ENCODE results near the gene KCTD14. TPM values are rescaled to one million over a fixed set of nuclear protein-coding genes. Genes with fewer than 3 reads are reported as not detected.

The KCTD14 gene
- total and polyA plus RNA-seq, 9 of the 15 experiments (the other 6 are each of a cell fraction or from before 2014, with no cell fraction given) = 0.04 to 0.30 (median 0.11) TPM; not detected in 2

GRCh38 chr11:78071717-78072116 is 48.6 kb upstream of the KCTD14 start:
- POLR2A ChIA-PET = interaction anchor here (1.2 kb wide), 1 partner anchor 10 kb away, joined by 4 read pairs; no protein-coding TSS in a partner anchor
- no TSS peak for BruUV-seq (replicated peaks)
- TF ChIP-seq HOXB6 (CRISPR knock-in tag; IDR thresholded peaks at IDR 0.05; ENCODE audit: borderline replicate concordance) (no peak), DPF2 (IDR thresholded peaks at IDR 0.05) (no peak), MAFG (tag; conservative IDR thresholded peaks at IDR 0.05) (no peak), HNRNPK (IDR thresholded peaks at IDR 0.05; ENCODE audit: low read depth, low read length, poor library complexity, severe bottlenecking) (no peak), MIER1 (IDR thresholded peaks at IDR 0.05; ENCODE audit: low read depth) (no peak), ZC3H8 (IDR thresholded peaks at IDR 0.05) (no peak), BACH1 (tag; IDR thresholded peaks at IDR 0.05) (no peak), ARHGAP35 (IDR thresholded peaks at IDR 0.05; ENCODE audit: partially characterized antibody) (no peak), ARID4B (CRISPR knock-in tag; IDR thresholded peaks at IDR 0.05) (no peak), GTF2F1 (IDR thresholded peaks at IDR 0.05; ENCODE audit: low read depth, low read length) (no peak), E2F4 (CRISPR knock-in tag; IDR thresholded peaks at IDR 0.05; ENCODE audit: low read depth) (no peak), FOS (IDR thresholded peaks at IDR 0.05; ENCODE audit: extremely low read depth, insufficient read length) (no peak), ZNF232 (CRISPR knock-in tag; IDR thresholded peaks at IDR 0.05) (no peak), MCM2 (IDR thresholded peaks at IDR 0.05; ENCODE audit: low read depth) (no peak), IRF1 (CRISPR knock-in tag; IDR thresholded peaks at IDR 0.05; ENCODE audit: borderline replicate concordance) (no peak), ZBTB43 (CRISPR knock-in tag; IDR thresholded peaks at IDR 0.05) (no peak)

More at GRCh38 chr11:78071717-78072116, 48.6 kb upstream of the KCTD14 start:
- H3K9me1 ChIP-seq (ENCODE audit: control insufficient read depth, insufficient read depth, low read length) = no peaks in the 10 kb centered on the region
- WGBS (ENCODE audit: insufficient coverage, low coverage, missing lambda C conversion rate) = 75% methylated on average over 3 of the region's 3 CpGs
- no peak overlapping the region for H3K4me3 ChIP-seq
- H3K4me2 ChIP-seq (ENCODE audit: insufficient read depth, low read length) = no peak overlapping the region
- DNase-seq (ENCODE audit: extremely low read depth in 1 of 4, low spot score in 3 of 4) = no peak
- no peaks in the 10 kb centered on the region for H3K27me3 ChIP-seq (ENCODE audit: control insufficient read depth in 2 of 2, insufficient read depth in 2 of 2, low read length in 2 of 2)
- peaks cover 55% of the 10 kb centered on the region for H3K79me2 ChIP-seq (ENCODE audit: control insufficient read depth, insufficient read depth, low read length)
- CTCF ChIA-PET (ENCODE audit: low intra/inter-chr PET ratio) = interaction anchor here (0.5 kb wide), 1 partner anchor 312 kb away, joined by 3 read pairs; no protein-coding TSS in a partner anchor
- FAIRE-seq = no peak
- in situ Hi-C loops (cut with MboI) = no loop called here
- intact Hi-C loops (cut with micrococcal nuclease) = no loop called here
- H3K9ac ChIP-seq (ENCODE audit: insufficient read depth in 1 of 2, low read depth in 2 of 2, low read length in 2 of 2) = no peak overlapping the region
- H2AFZ ChIP-seq (ENCODE audit: low read depth, low read length) = no peak overlapping the region
- peaks cover 69% of the 10 kb centered on the region for H3K36me3 ChIP-seq (ENCODE audit: control insufficient read depth, insufficient read depth, low read length)
- H3K4me1 ChIP-seq (replicated peaks in 1 of 2; ENCODE audit: control insufficient read depth in 2 of 2, insufficient read depth in 2 of 2, low read length in 2 of 2) = peaks cover 0 to 15% of the 10 kb centered on the region in 2 experiments; a peak in 3 of 5 replicates
- no peak for ATAC-seq
- no peaks in the 10 kb centered on the region; the same call in 1 of the 2 replicates for H4K20me1 ChIP-seq (replicated peaks; ENCODE audit: control insufficient read depth, insufficient read depth, low read length)
- no peaks in the 10 kb centered on the region for H3K9me3 ChIP-seq (replicated peaks; ENCODE audit: control insufficient read depth, insufficient read depth, low read depth, low read length)
- no peak overlapping the region for H3K27ac ChIP-seq (ENCODE audit: extremely low read depth, low read depth, low read length)
